SK-N-SH treated with all-trans-retinoic acid at 6 μM for 48 hours (cell line): Measurements from ENCODE around the gene RNF144A.

Experiments used
- ATAC-seq: fragments of 200-7000 bp; cut with Tn5 transposase; 3 replicates; pipeline ENCODE4 v1.9.1; 2020; ENCODE audit warnings: mild to moderate bottlenecking, moderate library complexity
- ARNTL ChIP-seq: fragments of 450-650 bp; formaldehyde crosslinking; IDR thresholded peaks from 2 replicates; pipeline ENCODE4 v1.5.0; 2020; ENCODE audit warnings: low read depth, mild to moderate bottlenecking, moderate library complexity, borderline replicate concordance
- BACH2 ChIP-seq: fragments of 250-450 bp; sonication (Bioruptor Pico); IDR thresholded peaks from 2 replicates; pipeline ENCODE4 v1.9.0; 2021; ENCODE audit warnings: mild to moderate bottlenecking, borderline replicate concordance
- CREB5 ChIP-seq: fragments of 250-450 bp; sonication (Bioruptor Pico); IDR thresholded peaks from 2 replicates; pipeline ENCODE4 v1.5.1; 2020; ENCODE audit warnings: low read depth, mild to moderate bottlenecking, moderate library complexity
- CSDC2 ChIP-seq: fragments of 250-450 bp; sonication (Bioruptor Pico); IDR thresholded peaks from 2 replicates; pipeline ENCODE4 v1.5.0; 2020; ENCODE audit warnings: mild to moderate bottlenecking, moderate library complexity
- CSRNP3 ChIP-seq: fragments of 250-450 bp; sonication (Bioruptor Pico); IDR thresholded peaks from 2 replicates; pipeline ENCODE4 v1.5.1; 2021; ENCODE audit warnings: mild to moderate bottlenecking, moderate library complexity
- ESRRG ChIP-seq: fragments of 250-450 bp; sonication (Bioruptor Pico); IDR thresholded peaks from 2 replicates; pipeline ENCODE4 v1.6.1; 2021; ENCODE audit warnings: mild to moderate bottlenecking
- GLIS3 ChIP-seq: fragments of 250-450 bp; sonication (Bioruptor Pico); IDR thresholded peaks from 2 replicates; pipeline ENCODE4 v1.5.0; 2020; ENCODE audit warnings: mild to moderate bottlenecking, moderate library complexity
- ISL1 ChIP-seq: fragments of 250-450 bp; sonication (Bioruptor Pico); IDR thresholded peaks from 2 replicates; pipeline ENCODE4 v2.1.2; 2022; ENCODE audit warnings: mild to moderate bottlenecking, moderate library complexity
- OSR1 ChIP-seq: fragments of 250-450 bp; sonication (Bioruptor Pico); IDR thresholded peaks from 2 replicates; pipeline ENCODE4 v1.8.0; 2022; ENCODE audit warnings: moderate library complexity, mild to moderate bottlenecking, inconsistent platforms
- PPARA ChIP-seq: fragments of 250-450 bp; sonication (Bioruptor Pico); IDR thresholded peaks from 2 replicates; pipeline ENCODE4 v1.5.0; 2020; ENCODE audit warnings: mild to moderate bottlenecking, borderline replicate concordance
- RARB ChIP-seq: fragments of 250-450 bp; sonication (Bioruptor Pico); IDR thresholded peaks from 2 replicates; pipeline ENCODE4 v1.8.0; 2021; ENCODE audit warnings: mild to moderate bottlenecking, moderate library complexity
- SNAI2 ChIP-seq: fragments of 250-450 bp; sonication (Bioruptor Pico); IDR thresholded peaks from 2 replicates; pipeline ENCODE4 v1.5.0; 2020; ENCODE audit warnings: mild to moderate bottlenecking, moderate library complexity
- TCF4 ChIP-seq: fragments of 250-450 bp; sonication (Bioruptor Pico); IDR thresholded peaks from 2 replicates; pipeline ENCODE4 v1.8.0; 2021; ENCODE audit warnings: mild to moderate bottlenecking, moderate library complexity, borderline replicate concordance
- TOX ChIP-seq: fragments of 250-450 bp; sonication (Bioruptor Pico); IDR thresholded peaks from 2 replicates; pipeline ENCODE4 v1.8.0; 2021; ENCODE audit warnings: mild to moderate bottlenecking, moderate library complexity, borderline replicate concordance
- TSHZ2 ChIP-seq: fragments of 250-450 bp; sonication (Bioruptor Pico); IDR thresholded peaks from 2 replicates; pipeline ENCODE4 v1.5.0; 2020; ENCODE audit warnings: mild to moderate bottlenecking, moderate library complexity
- ZC3H10 ChIP-seq: fragments of 250-450 bp; sonication (Bioruptor Pico); IDR thresholded peaks from 2 replicates; pipeline ENCODE4 v1.5.1; 2021; ENCODE audit warnings: mild to moderate bottlenecking, moderate library complexity
- ZFP3 ChIP-seq: fragments of 250-450 bp; sonication (Bioruptor Pico); IDR thresholded peaks from 2 replicates; pipeline ENCODE4 v1.5.0; 2020; ENCODE audit warnings: mild to moderate bottlenecking, moderate library complexity
- ZFP30 ChIP-seq: fragments of 450-650 bp; formaldehyde crosslinking; IDR thresholded peaks from 2 replicates; pipeline ENCODE4 v1.5.0; 2022; ENCODE audit warnings: mild to moderate bottlenecking, moderate library complexity
- ZNF565 ChIP-seq: fragments of 450-650 bp; formaldehyde crosslinking; conservative IDR thresholded peaks from 2 replicates; pipeline ENCODE4 v1.5.0; 2020; ENCODE audit warnings: low read depth, mild to moderate bottlenecking, moderate library complexity
- ZNF70 ChIP-seq: fragments of 450-650 bp; formaldehyde crosslinking; IDR thresholded peaks from 2 replicates; pipeline ENCODE4 v1.5.0; 2020; ENCODE audit warnings: mild to moderate bottlenecking, moderate library complexity
- ZNF8 ChIP-seq: fragments of 450-650 bp; formaldehyde crosslinking; IDR thresholded peaks from 2 replicates; pipeline ENCODE4 v1.5.0; 2020; ENCODE audit warnings: mild to moderate bottlenecking, moderate library complexity

The RNF144A gene

GRCh38 chr2:7025082-7025481, 107.9 kb downstream of the RNF144A start:
- no peak for ATAC-seq
- TF ChIP-seq ZFP3 (CRISPR knock-in tag), result no peak
- no peak for TF ChIP-seq ARNTL (CRISPR knock-in tag)
- TF ChIP-seq ZFP30 (CRISPR knock-in tag), result no peak
- TF ChIP-seq CSDC2 (CRISPR knock-in tag), result no peak

GRCh38 chr2:7026742-7027141, 109.5 kb downstream of the RNF144A start:
- TF ChIP-seq ZNF8 (no peak), TSHZ2 (CRISPR knock-in tag) (no peak), CSDC2 (CRISPR knock-in tag) (no peak), TCF4 (CRISPR knock-in tag) (no peak), GLIS3 (CRISPR knock-in tag) (no peak), ZC3H10 (no peak), RARB (CRISPR knock-in tag) (no peak), CREB5 (no peak), TOX (CRISPR knock-in tag) (no peak), ZFP3 (CRISPR knock-in tag) (no peak), SNAI2 (CRISPR knock-in tag) (no peak), ESRRG (no peak), PPARA (CRISPR knock-in tag) (no peak), ISL1 (no peak), CSRNP3 (CRISPR knock-in tag) (no peak)

GRCh38 chr2:7027411-7027810, 110.2 kb downstream of the RNF144A start:
- TF ChIP-seq ZNF70 (CRISPR knock-in tag) (no peak), ZC3H10 (no peak), OSR1 (no peak), ARNTL (CRISPR knock-in tag) (no peak), ZFP3 (CRISPR knock-in tag) (no peak)
- no peak for ATAC-seq

More at GRCh38 chr2:7026742-7027141, 109.5 kb downstream of the RNF144A start:
- no peak for ATAC-seq

GRCh38 chr2:7027956-7028655, 110.9 kb downstream of the RNF144A start:
- no peak for ATAC-seq
- TF ChIP-seq TSHZ2 (CRISPR knock-in tag), result no peak
- no peak for TF ChIP-seq ZC3H10
- TF ChIP-seq TOX (CRISPR knock-in tag), result no peak
- no peak for TF ChIP-seq GLIS3 (CRISPR knock-in tag)
- no peak for TF ChIP-seq ISL1
- TF ChIP-seq ZNF565 (CRISPR knock-in tag), result no peak
- TF ChIP-seq CREB5, result no peak
- TF ChIP-seq BACH2 (CRISPR knock-in tag), result no peak
- TF ChIP-seq CSRNP3 (CRISPR knock-in tag), result no peak
- TF ChIP-seq ZNF70 (CRISPR knock-in tag), result no peak
